Spleen (tissue), 11 donors: ENCODE measurements around the gene UBAC1. TPM values are rescaled to one million over a fixed set of nuclear protein-coding genes. Genes with fewer than 3 reads are reported as not detected.

Source experiments
- DNase-seq: peaks from one replicate; pipeline ENCODE4 v3.0.0-alpha.2; 2020
- H3K27ac ChIP-seq, 8 donors: fragments of 200-600 bp; sonication (generic) in 7 of 8; 1 replicate in 4 of 8; 2 replicates in 4 of 8; pipeline versions ENCODE4 v1.5.0 to v1.8.0; 2016 to 2021; ENCODE audit warnings: inconsistent platforms in 4 of 8, mild to moderate bottlenecking in 4 of 8, moderate library complexity in 1 of 8
- H3K27me3 ChIP-seq, 7 donors: fragments of 200-600 bp; sonication (generic) in 6 of 7; replicated peaks in 1 of 7; 1 replicate in 4 of 7; 2 replicates in 3 of 7; pipeline versions ENCODE4 v1.5.0 to v1.8.0; 2016 to 2021; ENCODE audit warnings: inconsistent platforms in 3 of 7, mild to moderate bottlenecking in 1 of 7
- H3K36me3 ChIP-seq, 6 donors: fragments of 200-600 bp; sonication (generic) in 5 of 6; 1 replicate in 4 of 6; 2 replicates in 2 of 6; pipeline versions ENCODE4 v1.5.0 to v1.8.0; 2016 to 2021; ENCODE audit warnings: inconsistent platforms in 2 of 6
- H3K4me1 ChIP-seq, 6 donors: fragments of 200-600 bp; sonication (generic) in 5 of 6; 1 replicate in 3 of 6; 2 replicates in 3 of 6; pipeline versions ENCODE4 v1.5.0 to v1.8.0; 2016 to 2021; ENCODE audit warnings: inconsistent platforms in 3 of 6
- H3K4me3 ChIP-seq, 8 donors: fragments of 200-600 bp; sonication (generic) in 7 of 8; 1 replicate in 4 of 8; 2 replicates in 4 of 8; pipeline versions ENCODE4 v1.5.0 to v1.8.0; 2016 to 2021; ENCODE audit warnings: inconsistent platforms in 4 of 8, mild to moderate bottlenecking in 4 of 8, moderate library complexity in 2 of 8
- H3K9me3 ChIP-seq, 8 donors: fragments of 200-600 bp; sonication (generic) in 7 of 8; 1 replicate in 4 of 8; 2 replicates in 4 of 8; pipeline versions ENCODE4 v1.5.0 to v1.8.0; 2016 to 2021; ENCODE audit warnings: inconsistent platforms in 4 of 8
- POLR2A ChIP-seq, 3 donors: fragments of 450-650 bp; IDR thresholded peaks; one replicate each; pipeline ENCODE4 v1.5.1; 2017; ENCODE audit warnings: antibody characterized with exemption in 3 of 3, mild to moderate bottlenecking in 1 of 3
- POLR2AphosphoS5 ChIP-seq, 3 donors: sonication (generic); formaldehyde crosslinking; IDR thresholded peaks; one replicate each; pipeline ENCODE4 v1.5.1; 2017; ENCODE audit warnings: antibody characterized with exemption in 3 of 3
- WGBS, 5 donors: extraction: QIAGEN DNeasy Blood & Tissue Kit in 3 of 5; methylation state at CpG; one replicate each; pipeline versions ENCODE4 v1.1.5 to v1.1.7; 2013 to 2018; 5-methylcytosine and 5-hydroxymethylcytosine counted together
- intact Hi-C: fragments of 100-400 bp; cut with DNase I; formaldehyde crosslinking; loops from one replicate; pipeline ENCODE4 v1.15.0; 2023; ENCODE audit warnings: low total_unique reads
- polyA plus RNA-seq, 3 donors: library from polyadenylated mRNA; stranded (reverse); fragments of 200-250 nt; gene quantifications; one replicate each; pipeline ENCODE4 v1.2.1, GENCODE V29; 2013
- total RNA-seq, 7 donors: library from RNA; depleted of rRNA in 3 of 7; stranded (reverse); fragments of >200 nt in 3 of 7; fragmentation: NEBNext Ultra II Directional in 4 of 7; extraction: Animal tissue kit (Norgen Biotek cat#: 25700) in 4 of 7; gene quantifications; one replicate each; pipeline versions ENCODE4 v1.1.0 to v1.2.1, GENCODE V29; 2016 to 2021
- TF ChIP-seq, protein P1 (sequence below), 11 experiments: fragments of 200-600 bp in 7 of 11; fragments of 450-650 bp in 4 of 11; sonication (generic) in 4 of 11; IDR thresholded peaks in 8 of 11; conservative IDR thresholded peaks in 3 of 11; 1 replicate in 7 of 11; 2 replicates in 4 of 11; pipeline versions ENCODE4 v1.4.0 to v1.8.0; 2016 to 2021; ENCODE audit warnings: antibody characterized with exemption in 11 of 11, inconsistent platforms in 4 of 11, mild to moderate bottlenecking in 1 of 11
- donor health status: healthy with polysubstance abuse.
- donor health status: DM: no; HTN: no; CAD: no; lungs with moderate emphysema.
- donor health status: DM: no; HTN: no; CAD: no.
- donor health status: Bipolar disorder and iron deficiency.
- donor health status: healthy.
- donor health status: DM: no; HTN: no; CAD: no.
- donor health status: DM: yes; HTN: yes; CAD: no.

UBAC1 gene
- total and polyA plus RNA-seq, 10 donors: 28.0 to 45.8 (median 34.5) TPM

DNA sequence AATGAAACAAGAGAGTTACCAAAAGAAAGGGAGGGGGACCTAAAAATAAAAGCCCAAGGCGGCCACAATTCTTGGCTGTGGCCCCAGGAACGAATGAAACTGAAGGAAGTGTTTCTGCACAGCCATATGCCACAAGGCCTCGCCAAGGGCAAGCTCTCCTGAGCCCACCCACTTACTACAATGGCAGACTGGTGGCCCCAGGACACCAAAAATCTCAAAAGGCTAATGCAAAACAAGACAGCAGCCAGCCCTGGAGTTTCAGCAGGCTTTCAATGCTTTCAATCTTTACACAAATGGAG is 57.9 kb downstream of the UBAC1 start:
- Histone ChIP-seq H3K9me3 (no peaks in the 10 kb centered on the region), H3K36me3 (no peaks in the 10 kb centered on the region), H3K4me1 (peaks cover 15 to 69% (median 43%) of the 10 kb centered on the region in 6 donors), H3K27me3 (no peaks in the 10 kb centered on the region), H3K4me3 (no peak overlapping the region), H3K27ac (peak overlapping the region in 4 of 8 donors; percentile 36 to 63 (median 54))
- no peak for DNase-seq
- intact Hi-C loops: no loop called here
- TF ChIP-seq POLR2A (IDR thresholded peaks at IDR 0.05) (no peak), POLR2AphosphoS5 (IDR thresholded peaks at IDR 0.05) (no peak)
- TF ChIP-seq, protein P1, sequence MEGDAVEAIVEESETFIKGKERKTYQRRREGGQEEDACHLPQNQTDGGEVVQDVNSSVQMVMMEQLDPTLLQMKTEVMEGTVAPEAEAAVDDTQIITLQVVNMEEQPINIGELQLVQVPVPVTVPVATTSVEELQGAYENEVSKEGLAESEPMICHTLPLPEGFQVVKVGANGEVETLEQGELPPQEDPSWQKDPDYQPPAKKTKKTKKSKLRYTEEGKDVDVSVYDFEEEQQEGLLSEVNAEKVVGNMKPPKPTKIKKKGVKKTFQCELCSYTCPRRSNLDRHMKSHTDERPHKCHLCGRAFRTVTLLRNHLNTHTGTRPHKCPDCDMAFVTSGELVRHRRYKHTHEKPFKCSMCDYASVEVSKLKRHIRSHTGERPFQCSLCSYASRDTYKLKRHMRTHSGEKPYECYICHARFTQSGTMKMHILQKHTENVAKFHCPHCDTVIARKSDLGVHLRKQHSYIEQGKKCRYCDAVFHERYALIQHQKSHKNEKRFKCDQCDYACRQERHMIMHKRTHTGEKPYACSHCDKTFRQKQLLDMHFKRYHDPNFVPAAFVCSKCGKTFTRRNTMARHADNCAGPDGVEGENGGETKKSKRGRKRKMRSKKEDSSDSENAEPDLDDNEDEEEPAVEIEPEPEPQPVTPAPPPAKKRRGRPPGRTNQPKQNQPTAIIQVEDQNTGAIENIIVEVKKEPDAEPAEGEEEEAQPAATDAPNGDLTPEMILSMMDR (IDR thresholded peaks at IDR 0.05 in 8 of 11, conservative IDR thresholded peaks at IDR 0.05 in 3 of 11): no peak
- WGBS, 5 donors: 43 to 67% (median 54%) methylated on average over 3 of the region's 3 CpGs

DNA sequence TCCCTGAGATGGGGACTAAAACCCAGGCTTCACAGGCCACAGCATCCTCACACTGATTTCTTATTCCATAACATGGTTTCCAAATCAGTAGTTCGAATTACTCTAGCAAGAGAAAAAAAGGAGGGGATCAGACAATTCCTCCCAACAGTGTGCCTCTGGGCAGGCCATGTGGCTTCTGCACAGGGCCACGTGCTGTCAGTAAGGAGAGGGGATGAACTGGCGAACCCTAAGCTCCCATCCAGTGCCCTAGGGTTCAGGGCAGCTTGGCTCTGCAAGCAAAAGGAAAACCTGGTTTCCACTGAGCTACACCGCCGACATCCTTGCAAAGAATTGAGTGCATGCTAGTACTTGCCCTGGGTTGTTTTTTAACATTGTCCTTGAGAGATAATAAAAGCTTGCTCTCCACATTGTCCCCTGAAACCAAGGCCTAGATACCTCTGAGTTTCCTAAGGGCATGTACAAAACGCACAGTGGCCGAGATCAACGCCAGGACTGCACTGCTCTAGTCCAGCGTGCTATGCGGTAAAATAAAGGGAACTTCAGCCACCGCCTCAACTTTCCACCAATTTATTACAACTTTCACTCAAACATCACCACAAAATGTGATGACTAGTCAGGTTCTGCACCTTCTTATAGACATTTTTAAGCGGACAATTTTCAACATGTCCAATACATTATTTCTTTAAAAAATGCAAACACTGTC is 58.4 kb downstream of the UBAC1 start:
- peak overlapping the region in 5 of 8 donors; percentile 35 to 63 (median 51) for H3K27ac ChIP-seq
- DNase-seq: peak; percentile 54
- H3K4me3 ChIP-seq: no peak overlapping the region
- peaks cover 13 to 64% (median 39%) of the 10 kb centered on the region in 6 donors for H3K4me1 ChIP-seq
- no peaks in the 10 kb centered on the region for H3K36me3 ChIP-seq
- TF ChIP-seq POLR2A (IDR thresholded peaks at IDR 0.05) (no peak), POLR2AphosphoS5 (IDR thresholded peaks at IDR 0.05) (no peak)
- H3K9me3 ChIP-seq: no peaks in the 10 kb centered on the region
- 72 to 82% (median 80%) methylated on average over 12 of the region's 12 CpGs for WGBS, 5 donors
- intact Hi-C loops: no loop called here
- no peaks in the 10 kb centered on the region for H3K27me3 ChIP-seq

DNA sequence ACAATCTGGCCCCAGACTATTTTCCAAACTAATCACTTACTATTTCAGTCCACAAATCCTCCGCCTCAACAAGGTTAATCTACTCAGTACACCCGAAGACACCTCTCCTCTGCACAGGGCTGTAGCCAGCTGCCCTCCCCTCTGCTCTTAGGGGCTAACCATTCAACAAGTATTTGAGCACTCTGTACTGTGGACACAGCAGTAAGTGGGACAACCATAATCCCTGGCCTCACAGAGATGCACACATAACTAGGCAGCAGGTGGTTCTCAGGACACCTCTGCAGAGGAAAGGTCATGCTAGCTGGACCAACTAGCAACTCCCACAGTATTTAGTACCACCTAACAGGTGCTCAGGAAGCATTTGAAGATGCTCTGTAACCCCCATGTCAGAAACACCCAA is 59.3 kb downstream of the UBAC1 start:
- Histone ChIP-seq H3K27me3 (no peaks in the 10 kb centered on the region), H3K9me3 (no peaks in the 10 kb centered on the region), H3K4me3 (no peak overlapping the region), H3K4me1 (peaks cover 13 to 66% (median 39%) of the 10 kb centered on the region in 6 donors), H3K27ac (peak overlapping the region in 3 of 8 donors; percentile 35 to 58 (median 48)), H3K36me3 (no peaks in the 10 kb centered on the region)
- WGBS, 5 donors: 91 to 100% (median 97%) methylated on average over 2 of the region's 2 CpGs
- intact Hi-C loops: no loop called here
- no peak for DNase-seq
- TF ChIP-seq, protein P1 (IDR thresholded peaks at IDR 0.05 in 8 of 11, conservative IDR thresholded peaks at IDR 0.05 in 3 of 11): no peak
- TF ChIP-seq POLR2A (IDR thresholded peaks at IDR 0.05) (no peak), POLR2AphosphoS5 (IDR thresholded peaks at IDR 0.05) (no peak)

DNA sequence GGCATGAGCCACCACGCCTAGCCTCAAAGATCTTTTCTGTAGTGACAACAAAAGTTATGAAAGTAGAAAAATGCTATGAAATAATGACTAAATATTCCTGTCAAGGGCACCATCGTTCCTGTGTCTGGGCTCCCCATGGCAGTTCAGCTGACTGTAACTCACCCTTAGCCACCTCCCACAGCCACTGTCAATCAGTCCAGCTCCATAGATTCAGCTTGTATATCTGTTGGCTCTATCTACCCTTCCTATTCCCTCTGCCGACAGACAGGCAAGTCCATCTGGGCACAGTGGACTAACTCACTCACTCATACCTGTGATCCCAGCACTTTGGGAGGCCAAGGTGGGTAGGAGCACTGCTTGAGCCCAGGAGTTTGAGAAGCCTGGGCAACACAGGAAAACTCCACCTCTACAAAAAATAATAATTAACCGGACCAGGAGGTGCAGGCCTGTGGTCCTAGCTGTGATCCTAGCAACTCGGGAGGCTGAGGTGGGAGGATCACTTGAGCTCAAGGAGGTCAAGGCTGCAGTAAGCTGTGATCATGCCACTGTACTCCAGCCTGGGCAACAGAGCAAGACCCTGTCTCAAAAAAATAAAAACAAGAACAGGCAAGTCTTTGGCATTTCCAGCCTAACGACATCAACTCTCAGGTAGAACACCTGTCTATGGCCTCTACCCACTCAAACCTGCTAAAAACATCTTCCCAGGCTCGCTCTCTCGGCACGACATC is 60.0 kb downstream of the UBAC1 start:
- intact Hi-C loops: no loop called here
- Histone ChIP-seq H3K4me1 (peaks cover 11 to 67% (median 37%) of the 10 kb centered on the region in 6 donors), H3K9me3 (no peaks in the 10 kb centered on the region), H3K36me3 (no peaks in the 10 kb centered on the region), H3K27ac (peak overlapping the region in 1 of 8 donors; percentile 35), H3K4me3 (no peak overlapping the region), H3K27me3 (no peaks in the 10 kb centered on the region)
- WGBS, 5 donors: 90 to 95% (median 94%) methylated on average over 9 of the region's 9 CpGs
- TF ChIP-seq POLR2AphosphoS5 (IDR thresholded peaks at IDR 0.05) (no peak), POLR2A (IDR thresholded peaks at IDR 0.05) (no peak)
- TF ChIP-seq, protein P1 (IDR thresholded peaks at IDR 0.05 in 8 of 11, conservative IDR thresholded peaks at IDR 0.05 in 3 of 11): no peak
- DNase-seq: no peak
